MM.1S (cell line): ENCODE data around the gene ORC5.

Source experiments
- CTCF ChIP-seq: fragments of 300-600 bp; sonication (generic); IDR thresholded peaks from 2 replicates; pipeline ENCODE4 v1.5.1; 2016; ENCODE audit warnings: antibody characterized with exemption, low read length, mixed read lengths
- EZH2 ChIP-seq: fragments of 300-600 bp; sonication (generic); optimal IDR thresholded peaks from 2 replicates; pipeline ENCODE3; 2017; ENCODE audit warnings: low read depth, mild to moderate bottlenecking, antibody characterized with exemption, low read length, mixed read lengths

- TF ChIP-seq CTCF: no peak
- TF ChIP-seq EZH2: no peak
These were observed 84.0 kb downstream of the ORC5 start for GRCh38 chr7:104123786-104124185.
